ENCODE measurements around the gene ST3GAL2.
A peak's percentile ranks its signal among the peaks of the same experiment; 100 is the strongest.

The ST3GAL2 gene

DNA sequence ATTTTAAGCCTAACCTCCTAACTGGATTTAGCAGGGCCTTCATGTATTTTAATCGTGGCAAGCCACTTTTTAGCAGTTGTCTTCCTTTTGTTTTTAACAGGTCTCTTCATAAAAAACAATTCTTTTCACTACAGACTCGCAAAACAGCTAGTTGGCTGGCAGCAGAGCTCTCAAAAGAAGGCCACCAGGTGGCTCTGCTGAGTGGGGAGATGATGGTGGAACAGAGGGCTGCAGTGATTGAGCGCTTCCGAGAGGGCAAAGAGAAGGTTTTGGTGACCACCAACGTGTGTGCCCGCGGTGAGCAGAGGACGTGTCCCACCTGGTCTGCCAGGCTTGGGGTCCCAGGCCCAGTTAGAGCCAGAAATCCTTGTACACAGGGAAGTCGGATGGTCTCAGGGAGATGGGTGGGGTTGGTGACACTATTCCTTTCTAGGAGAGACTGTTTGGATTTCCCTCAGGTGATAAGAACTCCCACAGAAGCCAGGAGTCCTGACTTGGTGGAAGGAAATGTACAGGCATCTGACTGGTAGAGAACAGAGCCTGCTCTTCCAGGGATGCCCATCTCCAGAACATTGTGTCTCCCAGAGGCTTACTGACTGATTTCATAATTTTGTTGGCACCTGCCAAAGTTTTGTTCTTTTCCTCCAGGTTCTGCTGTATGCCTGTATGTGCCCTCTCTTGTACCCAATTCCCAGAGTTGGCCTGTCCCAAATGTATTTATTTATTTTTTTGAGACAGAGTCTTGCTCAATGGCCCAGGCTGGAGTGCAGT lies 107.1 kb downstream of the ST3GAL2 start:
- TF ChIP-seq CTCF (conservative IDR thresholded peaks at IDR 0.05; ENCODE audit: control insufficient read depth, insufficient read depth, low read depth, low read length), result peak; percentile 49
- DNase-seq (ENCODE audit: low read depth), result peak; percentile 12
- H3K4me3 ChIP-seq (ENCODE audit: control insufficient read depth, low read depth, low read length), result no peak overlapping the region

GRCh38 chr16:70331091-70331490 lies 107.8 kb downstream of the ST3GAL2 start:
- no peak for TF ChIP-seq CTCF (conservative IDR thresholded peaks at IDR 0.05; ENCODE audit: control insufficient read depth, insufficient read depth, low read depth, low read length)
- H3K4me3 ChIP-seq (ENCODE audit: control insufficient read depth, low read depth, low read length), result no peak overlapping the region
- no peak for DNase-seq (ENCODE audit: low read depth)

Data from fibroblast of mammary gland (primary cell).